Tibial nerve (tissue), 3 donors: ENCODE data around the gene PFKFB2.

ENCODE experiments used
- POLR2A ChIP-seq, 2 donors: fragments of 450-650 bp; IDR thresholded peaks; one replicate each; pipeline ENCODE4 v1.6.1; 2017; ENCODE audit warnings: antibody characterized with exemption in 2 of 2, mild to moderate bottlenecking in 2 of 2, moderate library complexity in 2 of 2
- TF ChIP-seq, protein P1 (sequence below), 5 experiments: fragments of 200-600 bp in 3 of 5; fragments of 450-650 bp in 2 of 5; sonication (generic) in 3 of 5; IDR thresholded peaks; one replicate each; pipeline ENCODE4 v1.5.1; 2016 to 2019; ENCODE audit warnings: antibody characterized with exemption in 5 of 5, mild to moderate bottlenecking in 3 of 5, moderate library complexity in 2 of 5

DNA sequence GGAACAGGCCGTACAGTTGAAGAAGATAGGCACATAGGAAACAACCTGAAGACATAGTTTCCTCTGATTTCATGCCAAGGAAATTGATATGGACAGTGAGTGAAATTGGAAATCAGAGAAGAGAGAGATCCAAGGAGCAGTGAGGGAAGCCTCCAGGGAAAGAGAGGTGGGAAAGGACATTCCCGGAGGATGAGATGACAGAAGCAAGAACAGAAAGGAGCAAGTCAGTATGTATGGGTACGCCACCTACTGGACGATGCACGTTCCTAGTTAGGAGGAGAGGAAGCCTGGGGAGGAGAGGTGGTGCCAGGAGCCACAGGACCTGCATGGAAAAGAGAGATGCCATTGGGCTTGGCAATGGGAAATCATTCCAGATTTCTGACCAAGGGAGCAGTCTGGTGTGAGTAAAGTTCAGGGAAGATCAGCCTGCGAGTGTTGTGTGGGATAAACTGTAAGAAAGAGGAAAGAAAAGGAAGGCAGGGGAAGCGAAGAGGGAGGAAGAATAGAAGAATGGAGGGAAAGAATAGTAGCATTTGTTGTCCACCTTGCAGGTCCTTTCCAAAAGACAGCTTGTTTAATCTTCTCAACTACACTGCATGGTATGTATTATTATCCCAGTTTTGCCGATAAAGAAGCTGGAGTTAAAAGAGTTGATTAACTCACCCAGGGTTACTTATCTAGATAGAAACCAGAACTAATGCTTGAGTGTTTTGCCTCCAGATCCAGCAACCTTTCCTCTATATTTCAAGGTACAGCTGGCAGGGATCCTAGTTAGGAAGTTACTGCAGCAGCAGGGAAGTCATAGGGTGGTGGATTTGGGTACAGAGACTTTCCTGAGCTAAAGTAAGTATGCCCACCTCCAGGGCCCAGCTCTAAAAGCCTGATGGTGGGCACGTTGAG lies 47.9 kb upstream of the PFKFB2 start:
- TF ChIP-seq, protein P1, sequence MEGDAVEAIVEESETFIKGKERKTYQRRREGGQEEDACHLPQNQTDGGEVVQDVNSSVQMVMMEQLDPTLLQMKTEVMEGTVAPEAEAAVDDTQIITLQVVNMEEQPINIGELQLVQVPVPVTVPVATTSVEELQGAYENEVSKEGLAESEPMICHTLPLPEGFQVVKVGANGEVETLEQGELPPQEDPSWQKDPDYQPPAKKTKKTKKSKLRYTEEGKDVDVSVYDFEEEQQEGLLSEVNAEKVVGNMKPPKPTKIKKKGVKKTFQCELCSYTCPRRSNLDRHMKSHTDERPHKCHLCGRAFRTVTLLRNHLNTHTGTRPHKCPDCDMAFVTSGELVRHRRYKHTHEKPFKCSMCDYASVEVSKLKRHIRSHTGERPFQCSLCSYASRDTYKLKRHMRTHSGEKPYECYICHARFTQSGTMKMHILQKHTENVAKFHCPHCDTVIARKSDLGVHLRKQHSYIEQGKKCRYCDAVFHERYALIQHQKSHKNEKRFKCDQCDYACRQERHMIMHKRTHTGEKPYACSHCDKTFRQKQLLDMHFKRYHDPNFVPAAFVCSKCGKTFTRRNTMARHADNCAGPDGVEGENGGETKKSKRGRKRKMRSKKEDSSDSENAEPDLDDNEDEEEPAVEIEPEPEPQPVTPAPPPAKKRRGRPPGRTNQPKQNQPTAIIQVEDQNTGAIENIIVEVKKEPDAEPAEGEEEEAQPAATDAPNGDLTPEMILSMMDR (IDR thresholded peaks at IDR 0.05), result peak in 3 of 5 experiments; percentile 16 to 51 (median 49)
- TF ChIP-seq POLR2A (IDR thresholded peaks at IDR 0.05), result no peak
